PC-3 (cell line): Measurements from ENCODE around the gene KIAA0513. TPM values are rescaled to one million over a fixed set of nuclear protein-coding genes. Genes with fewer than 3 reads are reported as not detected.

Experiments
- ATAC-seq: fragments of 200-7000 bp; cut with Tn5 transposase; 2 replicates; pipeline ENCODE4 v1.9.1; 2020; ENCODE audit warnings: mild to moderate bottlenecking, moderate library complexity
- BruUV-seq: library from RNA; stranded (reverse); fragments of 400-500 nt; replicated peaks from 2 replicates; lab custom pipeline; 2021; lab: Mats Ljungman, UMichigan
- CTCF ChIA-PET: fragments of 300-600 bp; sonication (Branson Sonifier 250); formaldehyde crosslinking; loops from one replicate; lab custom pipeline; 2022; ENCODE audit warnings: antibody characterized with exemption; lab: Charles Lee
- POLR2A ChIA-PET: fragments of 300-600 bp; sonication (Branson Sonifier 250); formaldehyde crosslinking; loops from one replicate; lab custom pipeline; 2022; ENCODE audit warnings: antibody characterized with exemption; ENCODE audit not compliant: unreplicated experiment; lab: Charles Lee
- DNase-seq: peaks from one replicate; pipeline ENCODE4 v3.0.0-alpha.2; 2015
- H2AFZ ChIP-seq: fragments of 300-600 bp; sonication (generic); 2 replicates; pipeline ENCODE4 v1.6.0; 2016; ENCODE audit warnings: antibody characterized with exemption, low read length
- H3F3A ChIP-seq: fragments of 300-600 bp; sonication (generic); one replicate; pipeline ENCODE4 v1.6.0; 2017; ENCODE audit warnings: antibody characterized with exemption, low read length, control low read depth, mild to moderate bottlenecking; ENCODE audit not compliant: unreplicated experiment
- H3K27ac ChIP-seq: fragments of 300-600 bp; sonication (generic); 2 replicates; pipeline ENCODE4 v1.5.1; 2016; ENCODE audit warnings: mild to moderate bottlenecking, low read length
- H3K27me3 ChIP-seq: fragments of 300-600 bp; sonication (generic); 2 replicates; pipeline ENCODE4 v1.6.1; 2016; ENCODE audit warnings: low read length, mixed read lengths
- H3K36me3 ChIP-seq: fragments of 300-600 bp; sonication (generic); 2 replicates; pipeline ENCODE4 v1.6.1; 2016; ENCODE audit warnings: low read depth, mixed run types, low read length, mixed read lengths
- H3K4me1 ChIP-seq: fragments of 300-600 bp; sonication (generic); 2 replicates; pipeline ENCODE4 v1.5.1; 2016; ENCODE audit warnings: low read length; ENCODE audit not compliant: insufficient read depth
- H3K4me2 ChIP-seq: fragments of 300-600 bp; sonication (generic); 2 replicates; pipeline ENCODE4 v1.6.0; 2016; ENCODE audit warnings: low read length
- H3K4me3 ChIP-seq: fragments of 300-600 bp; sonication (generic); 2 replicates; pipeline ENCODE4 v1.5.1; 2016; ENCODE audit warnings: mild to moderate bottlenecking, low read length, mixed read lengths
- H3K79me2 ChIP-seq: fragments of 300-600 bp; sonication (generic); 2 replicates; pipeline ENCODE4 v1.6.1; 2017; ENCODE audit warnings: low read length, mixed read lengths
- H3K9ac ChIP-seq: fragments of 300-600 bp; sonication (generic); 2 replicates; pipeline ENCODE4 v1.6.0; 2016; ENCODE audit warnings: mild to moderate bottlenecking, low read length
- H3K9me2 ChIP-seq: fragments of 300-600 bp; sonication (generic); replicated peaks from 2 replicates; pipeline ENCODE4 v1.6.1; 2016; ENCODE audit warnings: mixed run types, low read length, mixed read lengths
- H3K9me3 ChIP-seq: fragments of 300-600 bp; sonication (generic); 2 replicates; pipeline ENCODE4 v1.6.1; 2016; ENCODE audit warnings: low read length, mixed read lengths
- H4K20me1 ChIP-seq: fragments of 300-600 bp; sonication (generic); 2 replicates; pipeline ENCODE4 v1.6.1; 2016; ENCODE audit warnings: low read length, mixed read lengths
- CTCF ChIP-seq: fragments of 300-600 bp; sonication (generic); conservative IDR thresholded peaks from 2 replicates; pipeline ENCODE4 v1.5.1; 2017; ENCODE audit warnings: antibody characterized with exemption, low read depth, mild to moderate bottlenecking, low read length
- EZH2 ChIP-seq: fragments of 300-600 bp; sonication (generic); IDR thresholded peaks from one replicate; pipeline ENCODE4 v1.6.1; 2017; ENCODE audit warnings: antibody characterized with exemption, mild to moderate bottlenecking, low read length; ENCODE audit not compliant: unreplicated experiment
- EZH2phosphoT487 ChIP-seq: fragments of 300-600 bp; sonication (generic); IDR thresholded peaks from 2 replicates; pipeline ENCODE4 v1.6.1; 2018; ENCODE audit warnings: mild to moderate bottlenecking, antibody characterized with exemption, low read length, borderline replicate concordance
- intact Hi-C: fragments of 100-400 bp; cut with micrococcal nuclease; formaldehyde crosslinking; loops from 2 replicates; pipeline ENCODE4 v1.9.0; 2023
- total RNA-seq: library from RNA; depleted of rRNA; stranded (reverse); fragments of >200 nt; gene quantifications from 2 replicates; pipeline ENCODE4 v1.2.3, GENCODE V29; 2014

The KIAA0513 gene
- total RNA-seq, 1 experiment from 2014 or later, result 7.8 TPM

- Histone ChIP-seq H2AFZ (no peak overlapping the region), H3F3A (no peaks in the 10 kb centered on the region), H3K27ac (no peak overlapping the region), H4K20me1 (no peaks in the 10 kb centered on the region), H3K4me3 (no peak overlapping the region), H3K4me2 (no peak overlapping the region), H3K4me1 (no peaks in the 10 kb centered on the region), H3K9me3 (no peaks in the 10 kb centered on the region), H3K9me2 (no peaks in the 10 kb centered on the region), H3K9ac (no peak overlapping the region), H3K36me3 (no peaks in the 10 kb centered on the region), H3K27me3 (no peaks in the 10 kb centered on the region), H3K79me2 (no peaks in the 10 kb centered on the region)
- ATAC-seq, result no peak
- POLR2A ChIA-PET, result no interaction called here
- DNase-seq, result no peak
- intact Hi-C loops, result no loop called here
- TF ChIP-seq CTCF, result no peak
- TF ChIP-seq EZH2, result no peak
- TF ChIP-seq EZH2phosphoT487, result no peak
- CTCF ChIA-PET, result no interaction called here
- no TSS peak for BruUV-seq
These were observed 72.7 kb downstream of the KIAA0513 start for GRCh38 chr16:85100265-85100664.

GRCh38 chr16:85101956-85102630 is 74.5 kb downstream of the KIAA0513 start:
- Histone ChIP-seq H4K20me1 (no peaks in the 10 kb centered on the region), H3K36me3 (no peaks in the 10 kb centered on the region), H3K79me2 (no peaks in the 10 kb centered on the region), H3K27me3 (no peaks in the 10 kb centered on the region), H3F3A (no peaks in the 10 kb centered on the region), H2AFZ (no peak overlapping the region), H3K9me2 (no peaks in the 10 kb centered on the region), H3K9ac (no peak overlapping the region), H3K9me3 (no peaks in the 10 kb centered on the region), H3K4me2 (no peak overlapping the region), H3K4me3 (no peak overlapping the region), H3K27ac (no peak overlapping the region), H3K4me1 (no peaks in the 10 kb centered on the region)
- intact Hi-C loops, result no loop called here
- no TSS peak for BruUV-seq
- DNase-seq, result no peak
- ChIA-PET POLR2A (no interaction called here), CTCF (no interaction called here)
- ATAC-seq, result no peak
- no peak for TF ChIP-seq EZH2phosphoT487
- TF ChIP-seq CTCF, result no peak
- no peak for TF ChIP-seq EZH2
